Muscle layer of colon (tissue), 2 donors: ENCODE measurements around the gene SAP30.
A peak's percentile ranks its signal among the peaks of the same experiment; 100 is the strongest.

Source experiments
- H3K27ac ChIP-seq: one replicate; pipeline ENCODE4 v1.7.0; 2013; ENCODE audit warnings: low read depth, mild to moderate bottlenecking, low read length, moderate library complexity
- H3K27me3 ChIP-seq, 2 donors: one replicate each; pipeline ENCODE4 v1.7.0; 2013; ENCODE audit warnings: low read length in 2 of 2, mild to moderate bottlenecking in 2 of 2; ENCODE audit not compliant: insufficient read depth in 2 of 2, control insufficient read depth in 1 of 2
- H3K36me3 ChIP-seq: one replicate; pipeline ENCODE4 v1.7.0; 2013; ENCODE audit warnings: mild to moderate bottlenecking, low read length; ENCODE audit not compliant: insufficient read depth
- H3K4me1 ChIP-seq: one replicate; pipeline ENCODE4 v1.7.0; 2013; ENCODE audit warnings: mild to moderate bottlenecking, low read length; ENCODE audit not compliant: insufficient read depth
- H3K4me3 ChIP-seq, 2 donors: one replicate each; pipeline ENCODE4 v1.7.0; 2013; ENCODE audit warnings: low read length in 2 of 2, low read depth in 1 of 2, mild to moderate bottlenecking in 1 of 2, moderate library complexity in 1 of 2
- H3K9ac ChIP-seq: one replicate; pipeline ENCODE4 v1.7.0; 2013; ENCODE audit warnings: low read length
- H3K9me3 ChIP-seq: one replicate; pipeline ENCODE4 v1.7.0; 2013; ENCODE audit warnings: mild to moderate bottlenecking, low read length
- donor health status: abdominal sarcoma.
- donor health status: Adenocarcinoma of cecum.

The SAP30 gene

GRCh38 chr4:173337463-173337862 is 33.3 kb upstream of the SAP30 start:
- no peak overlapping the region for H3K27ac ChIP-seq
- peaks cover 10% of the 10 kb centered on the region for H3K4me1 ChIP-seq
- no peak overlapping the region for H3K9ac ChIP-seq
- no peaks in the 10 kb centered on the region for H3K9me3 ChIP-seq
- H3K27me3 ChIP-seq, result no peaks in the 10 kb centered on the region
- H3K36me3 ChIP-seq, result peaks cover 5% of the 10 kb centered on the region
- no peak overlapping the region for H3K4me3 ChIP-seq

- Histone ChIP-seq H3K27me3 (no peaks in the 10 kb centered on the region), H3K27ac (no peak overlapping the region), H3K9me3 (no peaks in the 10 kb centered on the region), H3K9ac (no peak overlapping the region), H3K4me1 (no peaks in the 10 kb centered on the region), H3K36me3 (no peaks in the 10 kb centered on the region), H3K4me3 (no peak overlapping the region)
Observed at GRCh38 chr4:173343832-173344397, 26.8 kb upstream of the SAP30 start.

- Histone ChIP-seq H3K4me1 (no peaks in the 10 kb centered on the region), H3K9ac (no peak overlapping the region), H3K36me3 (no peaks in the 10 kb centered on the region), H3K27me3 (no peaks in the 10 kb centered on the region), H3K27ac (no peak overlapping the region), H3K4me3 (no peak overlapping the region), H3K9me3 (no peaks in the 10 kb centered on the region)
Observed at GRCh38 chr4:173345648-173346047, 25.1 kb upstream of the SAP30 start.

- Histone ChIP-seq H3K9me3 (no peaks in the 10 kb centered on the region), H3K9ac (no peak overlapping the region), H3K27me3 (no peaks in the 10 kb centered on the region), H3K27ac (no peak overlapping the region), H3K4me1 (no peaks in the 10 kb centered on the region), H3K4me3 (no peak overlapping the region), H3K36me3 (no peaks in the 10 kb centered on the region)
Observed at GRCh38 chr4:173346074-173346473, 24.7 kb upstream of the SAP30 start.

GRCh38 chr4:173347467-173347866 is 23.3 kb upstream of the SAP30 start:
- no peaks in the 10 kb centered on the region for H3K27me3 ChIP-seq
- no peak overlapping the region for H3K9ac ChIP-seq
- H3K27ac ChIP-seq, result no peak overlapping the region

GRCh38 chr4:173357939-173358338 is 12.8 kb upstream of the SAP30 start:
- Histone ChIP-seq H3K27ac (no peak overlapping the region), H3K9me3 (no peaks in the 10 kb centered on the region), H3K27me3 (no peaks in the 10 kb centered on the region), H3K4me3 (no peak overlapping the region), H3K36me3 (no peaks in the 10 kb centered on the region), H3K4me1 (no peaks in the 10 kb centered on the region), H3K9ac (no peak overlapping the region)

More at GRCh38 chr4:173347467-173347866, 23.3 kb upstream of the SAP30 start:
- Histone ChIP-seq H3K4me3 (no peak overlapping the region), H3K4me1 (no peaks in the 10 kb centered on the region), H3K9me3 (no peaks in the 10 kb centered on the region), H3K36me3 (no peaks in the 10 kb centered on the region)

GRCh38 chr4:173360587-173361221 is 10.1 kb upstream of the SAP30 start:
- H3K9ac ChIP-seq, result no peak overlapping the region
- H3K4me1 ChIP-seq, result no peaks in the 10 kb centered on the region
- H3K27ac ChIP-seq, result no peak overlapping the region
- H3K36me3 ChIP-seq, result no peaks in the 10 kb centered on the region
- H3K4me3 ChIP-seq, result no peak overlapping the region
- no peaks in the 10 kb centered on the region for H3K9me3 ChIP-seq
- no peaks in the 10 kb centered on the region for H3K27me3 ChIP-seq

GRCh38 chr4:173362666-173363065 is 8.1 kb upstream of the SAP30 start:
- Histone ChIP-seq H3K27ac (no peak overlapping the region), H3K36me3 (no peaks in the 10 kb centered on the region), H3K9ac (no peak overlapping the region), H3K9me3 (no peaks in the 10 kb centered on the region), H3K27me3 (no peaks in the 10 kb centered on the region), H3K4me3 (no peak overlapping the region), H3K4me1 (peaks cover 7% of the 10 kb centered on the region)

- no peaks in the 10 kb centered on the region for H3K9me3 ChIP-seq
- H3K27ac ChIP-seq, result no peak overlapping the region
- H3K9ac ChIP-seq, result no peak overlapping the region
- H3K36me3 ChIP-seq, result no peaks in the 10 kb centered on the region
- H3K4me1 ChIP-seq, result peaks cover 10% of the 10 kb centered on the region
- H3K27me3 ChIP-seq, result no peaks in the 10 kb centered on the region
- no peak overlapping the region for H3K4me3 ChIP-seq
Observed at GRCh38 chr4:173365359-173365996, 5.3 kb upstream of the SAP30 start.

GRCh38 chr4:173367285-173367684 is 3.5 kb upstream of the SAP30 start:
- H3K9ac ChIP-seq, result no peak overlapping the region
- peaks cover 10% of the 10 kb centered on the region for H3K4me1 ChIP-seq
- no peaks in the 10 kb centered on the region for H3K36me3 ChIP-seq
- H3K27ac ChIP-seq, result peak overlapping the region; percentile 30
- no peak overlapping the region for H3K4me3 ChIP-seq
- no peaks in the 10 kb centered on the region for H3K27me3 ChIP-seq
- H3K9me3 ChIP-seq, result no peaks in the 10 kb centered on the region

- H3K4me1 ChIP-seq, result peaks cover 10% of the 10 kb centered on the region
- no peak overlapping the region for H3K4me3 ChIP-seq
- H3K9me3 ChIP-seq, result no peaks in the 10 kb centered on the region
- peak overlapping the region; percentile 44 for H3K9ac ChIP-seq
- H3K27me3 ChIP-seq, result no peaks in the 10 kb centered on the region
- H3K27ac ChIP-seq, result peak overlapping the region; percentile 30
- H3K36me3 ChIP-seq, result no peaks in the 10 kb centered on the region
Observed at GRCh38 chr4:173367946-173368345, 2.8 kb upstream of the SAP30 start.

- no peaks in the 10 kb centered on the region for H3K27me3 ChIP-seq
- no peaks in the 10 kb centered on the region for H3K36me3 ChIP-seq
- no peaks in the 10 kb centered on the region for H3K9me3 ChIP-seq
- H3K9ac ChIP-seq, result peak overlapping the region; percentile 99
- peak overlapping the region; percentile 99 for H3K27ac ChIP-seq
- peak overlapping the region; percentile 73 to 96 for H3K4me3 ChIP-seq
- peaks cover 21% of the 10 kb centered on the region for H3K4me1 ChIP-seq
Observed at GRCh38 chr4:173370130-173370476, 651 bp upstream of the SAP30 start.
